ENCODE data around the gene ZNF827.

The ZNF827 gene

DNA sequence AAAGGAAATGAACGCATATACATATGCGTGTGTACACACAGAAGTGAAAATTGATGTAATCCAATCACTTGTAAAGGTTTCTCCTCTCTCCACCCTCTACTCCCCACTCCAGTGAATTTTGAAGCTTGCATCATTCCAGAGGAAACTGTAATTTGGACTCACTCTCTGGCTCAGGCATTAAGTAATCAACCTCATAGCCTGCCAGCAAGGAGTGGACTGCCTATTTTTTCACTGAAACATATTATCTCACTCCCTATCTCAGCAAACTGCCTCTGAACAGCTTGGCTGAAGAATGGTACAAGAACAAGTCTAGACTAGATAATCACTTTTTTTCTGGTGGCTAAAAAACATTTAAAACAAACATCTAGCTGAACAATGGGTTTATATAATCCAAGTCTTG lies 134.5 kb downstream of the ZNF827 start:
- Histone ChIP-seq H3K9me2 (replicated peaks; ENCODE audit: insufficient read depth, low read length) (no peaks in the 10 kb centered on the region), H3K27ac (ENCODE audit: low read depth, low read length) (no peak overlapping the region), H3K4me3 (ENCODE audit: insufficient read depth, low read length, poor library complexity, severe bottlenecking) (no peak overlapping the region), H3K4me2 (ENCODE audit: low read depth, low read length, poor library complexity, severe bottlenecking) (no peak overlapping the region), H3K27me3 (ENCODE audit: low read length) (no peaks in the 10 kb centered on the region), H3K79me2 (ENCODE audit: insufficient read depth, low read length) (no peaks in the 10 kb centered on the region), H2AFZ (ENCODE audit: low read depth, low read length, severe bottlenecking) (no peak overlapping the region), H3K36me3 (ENCODE audit: low read length) (0 out of 2 replicates have a peak, but pooled peaks cover 6% of the 10 kb centered on the region), H3F3A (ENCODE audit: insufficient read depth) (no peaks in the 10 kb centered on the region), H4K20me1 (ENCODE audit: low read depth, low read length) (no peaks in the 10 kb centered on the region), H3K9ac (ENCODE audit: low read length) (no peak overlapping the region), H3K9me3 (ENCODE audit: insufficient read depth, low read length) (no peaks in the 10 kb centered on the region)
- TF ChIP-seq, protein P1, sequence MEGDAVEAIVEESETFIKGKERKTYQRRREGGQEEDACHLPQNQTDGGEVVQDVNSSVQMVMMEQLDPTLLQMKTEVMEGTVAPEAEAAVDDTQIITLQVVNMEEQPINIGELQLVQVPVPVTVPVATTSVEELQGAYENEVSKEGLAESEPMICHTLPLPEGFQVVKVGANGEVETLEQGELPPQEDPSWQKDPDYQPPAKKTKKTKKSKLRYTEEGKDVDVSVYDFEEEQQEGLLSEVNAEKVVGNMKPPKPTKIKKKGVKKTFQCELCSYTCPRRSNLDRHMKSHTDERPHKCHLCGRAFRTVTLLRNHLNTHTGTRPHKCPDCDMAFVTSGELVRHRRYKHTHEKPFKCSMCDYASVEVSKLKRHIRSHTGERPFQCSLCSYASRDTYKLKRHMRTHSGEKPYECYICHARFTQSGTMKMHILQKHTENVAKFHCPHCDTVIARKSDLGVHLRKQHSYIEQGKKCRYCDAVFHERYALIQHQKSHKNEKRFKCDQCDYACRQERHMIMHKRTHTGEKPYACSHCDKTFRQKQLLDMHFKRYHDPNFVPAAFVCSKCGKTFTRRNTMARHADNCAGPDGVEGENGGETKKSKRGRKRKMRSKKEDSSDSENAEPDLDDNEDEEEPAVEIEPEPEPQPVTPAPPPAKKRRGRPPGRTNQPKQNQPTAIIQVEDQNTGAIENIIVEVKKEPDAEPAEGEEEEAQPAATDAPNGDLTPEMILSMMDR (IDR thresholded peaks at IDR 0.05; ENCODE audit: insufficient read depth, low read length, poor library complexity, severe bottlenecking) = no peak
- no peak for TF ChIP-seq EZH2phosphoT487 (conservative IDR thresholded peaks at IDR 0.05; ENCODE audit: low read length)

DNA sequence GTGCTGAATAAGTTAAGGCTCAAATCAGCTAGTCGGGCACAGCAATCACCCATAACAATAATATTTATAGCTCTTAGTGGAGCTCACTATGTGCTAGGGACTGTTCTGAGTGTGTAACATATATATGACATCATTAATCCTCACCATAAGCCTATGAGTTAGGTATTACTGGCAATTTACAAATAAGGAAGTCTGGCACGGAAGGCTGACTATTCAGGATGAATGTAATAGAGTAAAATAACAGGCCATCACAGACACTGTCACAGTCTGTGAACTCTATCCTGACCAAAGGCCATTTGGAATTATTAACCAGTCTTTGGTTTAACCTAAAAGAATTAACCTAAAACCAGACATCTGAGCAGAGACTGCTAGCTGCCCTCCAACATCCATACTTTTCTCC lies 139.4 kb downstream of the ZNF827 start:
- no peaks in the 10 kb centered on the region for H3K27me3 ChIP-seq (ENCODE audit: low read length)
- H3K27ac ChIP-seq (ENCODE audit: low read depth, low read length) = no peak overlapping the region
- H3K9ac ChIP-seq (ENCODE audit: low read length) = no peak overlapping the region
- H3K36me3 ChIP-seq (ENCODE audit: low read length) = 0 out of 2 replicates have a peak, but pooled peaks cover 6% of the 10 kb centered on the region
- H3K4me3 ChIP-seq (ENCODE audit: insufficient read depth, low read length, poor library complexity, severe bottlenecking) = no peak overlapping the region
- H4K20me1 ChIP-seq (ENCODE audit: low read depth, low read length) = no peaks in the 10 kb centered on the region
- H3F3A ChIP-seq (ENCODE audit: insufficient read depth) = no peaks in the 10 kb centered on the region
- no peak overlapping the region for H3K4me2 ChIP-seq (ENCODE audit: low read depth, low read length, poor library complexity, severe bottlenecking)
- no peaks in the 10 kb centered on the region for H3K79me2 ChIP-seq (ENCODE audit: insufficient read depth, low read length)
- no peaks in the 10 kb centered on the region for H3K9me2 ChIP-seq (replicated peaks; ENCODE audit: insufficient read depth, low read length)
- no peak overlapping the region for H2AFZ ChIP-seq (ENCODE audit: low read depth, low read length, severe bottlenecking)
- H3K9me3 ChIP-seq (ENCODE audit: insufficient read depth, low read length) = no peaks in the 10 kb centered on the region
- TF ChIP-seq EZH2phosphoT487 (conservative IDR thresholded peaks at IDR 0.05; ENCODE audit: low read length) = no peak
- TF ChIP-seq, protein P1 (IDR thresholded peaks at IDR 0.05; ENCODE audit: insufficient read depth, low read length, poor library complexity, severe bottlenecking) = no peak

DNA sequence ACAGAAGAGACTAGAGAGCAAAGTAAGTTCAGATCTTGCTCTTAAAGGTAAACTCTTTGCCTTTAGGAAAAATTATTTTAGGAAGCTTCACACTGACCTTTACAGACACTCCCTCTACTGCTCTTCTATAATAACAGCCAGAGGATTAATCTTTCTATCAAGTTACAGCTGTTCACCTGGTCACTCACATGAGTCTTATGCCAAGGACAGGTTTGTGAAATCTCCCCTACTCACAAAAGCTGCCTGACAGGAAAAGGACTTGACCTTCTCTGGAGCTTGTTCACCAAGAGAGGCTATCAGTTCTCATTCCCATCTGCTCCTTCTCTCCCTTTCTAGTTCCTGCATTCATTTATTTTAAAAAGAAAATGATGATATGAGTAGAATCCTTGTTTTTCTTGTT lies 141.3 kb downstream of the ZNF827 start:
- H3F3A ChIP-seq (ENCODE audit: insufficient read depth) = no peaks in the 10 kb centered on the region
- H3K9me3 ChIP-seq (ENCODE audit: insufficient read depth, low read length) = no peaks in the 10 kb centered on the region
- H3K4me3 ChIP-seq (ENCODE audit: insufficient read depth, low read length, poor library complexity, severe bottlenecking) = no peak overlapping the region
- H4K20me1 ChIP-seq (ENCODE audit: low read depth, low read length) = no peaks in the 10 kb centered on the region
- no peaks in the 10 kb centered on the region for H3K27me3 ChIP-seq (ENCODE audit: low read length)
- H3K79me2 ChIP-seq (ENCODE audit: insufficient read depth, low read length) = no peaks in the 10 kb centered on the region
- H3K27ac ChIP-seq (ENCODE audit: low read depth, low read length) = no peak overlapping the region
- TF ChIP-seq, protein P1 (IDR thresholded peaks at IDR 0.05; ENCODE audit: insufficient read depth, low read length, poor library complexity, severe bottlenecking) = no peak
- TF ChIP-seq EZH2phosphoT487 (conservative IDR thresholded peaks at IDR 0.05; ENCODE audit: low read length) = no peak
- no peak overlapping the region for H2AFZ ChIP-seq (ENCODE audit: low read depth, low read length, severe bottlenecking)
- no peak overlapping the region for H3K9ac ChIP-seq (ENCODE audit: low read length)
- H3K9me2 ChIP-seq (replicated peaks; ENCODE audit: insufficient read depth, low read length) = no peaks in the 10 kb centered on the region
- H3K4me2 ChIP-seq (ENCODE audit: low read depth, low read length, poor library complexity, severe bottlenecking) = no peak overlapping the region
- 0 out of 2 replicates have a peak, but pooled peaks cover 6% of the 10 kb centered on the region for H3K36me3 ChIP-seq (ENCODE audit: low read length)
